ENCODE results near the gene PADI4.

- TF ChIP-seq POLR2AphosphoS5 (IDR thresholded peaks at IDR 0.05): no peak
- no peak for TF ChIP-seq POLR2A (IDR thresholded peaks at IDR 0.05)
- TF ChIP-seq CTCF (IDR thresholded peaks at IDR 0.05): no peak
Observed at GRCh38 chr1:17404820-17405219, 96.8 kb downstream of the PADI4 start.

All from prostate gland (tissue), 2 donors.